Liver (tissue), 3 donors: Measurements from ENCODE around the gene PNMA8B.

ENCODE experiments used
- EGR1 ChIP-seq, 2 donors: IDR thresholded peaks; 2 replicates each; pipeline ENCODE4 v1.6.1; 2016 to 2018; ENCODE audit warnings: antibody characterized with exemption in 2 of 2, low read depth in 2 of 2
- GABPA ChIP-seq, 2 donors: IDR thresholded peaks in 1 of 2; conservative IDR thresholded peaks in 1 of 2; 2 replicates each; pipeline ENCODE4 v1.6.1; 2016; ENCODE audit warnings: antibody characterized with exemption in 2 of 2, mild to moderate bottlenecking in 1 of 2, moderate library complexity in 1 of 2
- JUND ChIP-seq, 2 donors: IDR thresholded peaks; 2 replicates each; pipeline ENCODE4 v1.6.1; 2016; ENCODE audit warnings: antibody characterized with exemption in 2 of 2
- RAD21 ChIP-seq, 2 donors: IDR thresholded peaks; 2 replicates each; pipeline ENCODE4 v1.6.1; 2016; ENCODE audit warnings: antibody characterized with exemption in 2 of 2, mild to moderate bottlenecking in 2 of 2
- TAF1 ChIP-seq: conservative IDR thresholded peaks from 2 replicates; pipeline ENCODE4 v1.6.1; 2016; ENCODE audit warnings: antibody characterized with exemption, mild to moderate bottlenecking
- YY1 ChIP-seq: IDR thresholded peaks from 2 replicates; pipeline ENCODE4 v1.6.1; 2016; ENCODE audit warnings: antibody characterized with exemption, mild to moderate bottlenecking
- TF ChIP-seq, protein P1 (sequence below): fragments of 150-350 bp; IDR thresholded peaks from 2 replicates; pipeline ENCODE4 v1.5.1; 2017; ENCODE audit warnings: improper control_type of control experiment, low read depth, low read length; ENCODE audit not compliant: missing input control
- TF ChIP-seq, protein P2 (sequence below): IDR thresholded peaks from 2 replicates; pipeline ENCODE4 v1.6.1; 2016; ENCODE audit warnings: antibody characterized with exemption, mild to moderate bottlenecking
- donor health status: healthy.
- donor health status: healthy.

DNA sequence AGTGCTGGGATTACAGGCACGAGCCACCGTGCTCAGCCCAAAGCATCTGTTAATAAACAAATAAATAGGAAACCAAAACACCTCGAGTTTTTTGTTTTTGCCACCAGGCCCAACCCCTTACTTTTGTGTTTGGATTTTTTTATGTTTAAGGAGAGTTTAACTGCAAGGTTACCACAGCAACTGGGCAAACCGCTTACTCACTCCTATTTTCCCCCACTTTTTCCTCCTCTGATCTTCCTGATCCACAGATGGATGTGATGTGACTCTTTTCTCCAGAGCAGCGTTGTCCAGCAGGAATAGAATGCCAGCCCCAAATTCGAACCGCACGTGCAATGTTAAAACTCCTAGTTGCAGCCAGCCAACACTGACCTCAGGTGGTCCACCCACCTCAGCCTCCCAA is 2.1 kb upstream of the PNMA8B start:
- TF ChIP-seq, protein P1, sequence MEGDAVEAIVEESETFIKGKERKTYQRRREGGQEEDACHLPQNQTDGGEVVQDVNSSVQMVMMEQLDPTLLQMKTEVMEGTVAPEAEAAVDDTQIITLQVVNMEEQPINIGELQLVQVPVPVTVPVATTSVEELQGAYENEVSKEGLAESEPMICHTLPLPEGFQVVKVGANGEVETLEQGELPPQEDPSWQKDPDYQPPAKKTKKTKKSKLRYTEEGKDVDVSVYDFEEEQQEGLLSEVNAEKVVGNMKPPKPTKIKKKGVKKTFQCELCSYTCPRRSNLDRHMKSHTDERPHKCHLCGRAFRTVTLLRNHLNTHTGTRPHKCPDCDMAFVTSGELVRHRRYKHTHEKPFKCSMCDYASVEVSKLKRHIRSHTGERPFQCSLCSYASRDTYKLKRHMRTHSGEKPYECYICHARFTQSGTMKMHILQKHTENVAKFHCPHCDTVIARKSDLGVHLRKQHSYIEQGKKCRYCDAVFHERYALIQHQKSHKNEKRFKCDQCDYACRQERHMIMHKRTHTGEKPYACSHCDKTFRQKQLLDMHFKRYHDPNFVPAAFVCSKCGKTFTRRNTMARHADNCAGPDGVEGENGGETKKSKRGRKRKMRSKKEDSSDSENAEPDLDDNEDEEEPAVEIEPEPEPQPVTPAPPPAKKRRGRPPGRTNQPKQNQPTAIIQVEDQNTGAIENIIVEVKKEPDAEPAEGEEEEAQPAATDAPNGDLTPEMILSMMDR: no peak
- TF ChIP-seq YY1: no peak
- no peak for TF ChIP-seq EGR1 (IDR thresholded peaks at IDR 0.05; ENCODE audit: low read depth in 2 of 2)
- no peak for TF ChIP-seq TAF1
- TF ChIP-seq, protein P2, sequence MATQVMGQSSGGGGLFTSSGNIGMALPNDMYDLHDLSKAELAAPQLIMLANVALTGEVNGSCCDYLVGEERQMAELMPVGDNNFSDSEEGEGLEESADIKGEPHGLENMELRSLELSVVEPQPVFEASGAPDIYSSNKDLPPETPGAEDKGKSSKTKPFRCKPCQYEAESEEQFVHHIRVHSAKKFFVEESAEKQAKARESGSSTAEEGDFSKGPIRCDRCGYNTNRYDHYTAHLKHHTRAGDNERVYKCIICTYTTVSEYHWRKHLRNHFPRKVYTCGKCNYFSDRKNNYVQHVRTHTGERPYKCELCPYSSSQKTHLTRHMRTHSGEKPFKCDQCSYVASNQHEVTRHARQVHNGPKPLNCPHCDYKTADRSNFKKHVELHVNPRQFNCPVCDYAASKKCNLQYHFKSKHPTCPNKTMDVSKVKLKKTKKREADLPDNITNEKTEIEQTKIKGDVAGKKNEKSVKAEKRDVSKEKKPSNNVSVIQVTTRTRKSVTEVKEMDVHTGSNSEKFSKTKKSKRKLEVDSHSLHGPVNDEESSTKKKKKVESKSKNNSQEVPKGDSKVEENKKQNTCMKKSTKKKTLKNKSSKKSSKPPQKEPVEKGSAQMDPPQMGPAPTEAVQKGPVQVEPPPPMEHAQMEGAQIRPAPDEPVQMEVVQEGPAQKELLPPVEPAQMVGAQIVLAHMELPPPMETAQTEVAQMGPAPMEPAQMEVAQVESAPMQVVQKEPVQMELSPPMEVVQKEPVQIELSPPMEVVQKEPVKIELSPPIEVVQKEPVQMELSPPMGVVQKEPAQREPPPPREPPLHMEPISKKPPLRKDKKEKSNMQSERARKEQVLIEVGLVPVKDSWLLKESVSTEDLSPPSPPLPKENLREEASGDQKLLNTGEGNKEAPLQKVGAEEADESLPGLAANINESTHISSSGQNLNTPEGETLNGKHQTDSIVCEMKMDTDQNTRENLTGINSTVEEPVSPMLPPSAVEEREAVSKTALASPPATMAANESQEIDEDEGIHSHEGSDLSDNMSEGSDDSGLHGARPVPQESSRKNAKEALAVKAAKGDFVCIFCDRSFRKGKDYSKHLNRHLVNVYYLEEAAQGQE: no peak
- no peak for TF ChIP-seq JUND (IDR thresholded peaks at IDR 0.05)
- TF ChIP-seq GABPA (IDR thresholded peaks at IDR 0.05 in 1 of 2, conservative IDR thresholded peaks at IDR 0.05 in 1 of 2): no peak
- no peak for TF ChIP-seq RAD21 (IDR thresholded peaks at IDR 0.05)
